ENCODE data around the gene SYAP1. TPM values are rescaled to one million over a fixed set of nuclear protein-coding genes. Genes with fewer than 3 reads are reported as not detected.

Gene SYAP1, protein sequence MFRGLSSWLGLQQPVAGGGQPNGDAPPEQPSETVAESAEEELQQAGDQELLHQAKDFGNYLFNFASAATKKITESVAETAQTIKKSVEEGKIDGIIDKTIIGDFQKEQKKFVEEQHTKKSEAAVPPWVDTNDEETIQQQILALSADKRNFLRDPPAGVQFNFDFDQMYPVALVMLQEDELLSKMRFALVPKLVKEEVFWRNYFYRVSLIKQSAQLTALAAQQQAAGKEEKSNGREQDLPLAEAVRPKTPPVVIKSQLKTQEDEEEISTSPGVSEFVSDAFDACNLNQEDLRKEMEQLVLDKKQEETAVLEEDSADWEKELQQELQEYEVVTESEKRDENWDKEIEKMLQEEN
- polyA plus RNA-seq (2012; ENCODE audit: missing spikeins): 17.4 TPM

DNA sequence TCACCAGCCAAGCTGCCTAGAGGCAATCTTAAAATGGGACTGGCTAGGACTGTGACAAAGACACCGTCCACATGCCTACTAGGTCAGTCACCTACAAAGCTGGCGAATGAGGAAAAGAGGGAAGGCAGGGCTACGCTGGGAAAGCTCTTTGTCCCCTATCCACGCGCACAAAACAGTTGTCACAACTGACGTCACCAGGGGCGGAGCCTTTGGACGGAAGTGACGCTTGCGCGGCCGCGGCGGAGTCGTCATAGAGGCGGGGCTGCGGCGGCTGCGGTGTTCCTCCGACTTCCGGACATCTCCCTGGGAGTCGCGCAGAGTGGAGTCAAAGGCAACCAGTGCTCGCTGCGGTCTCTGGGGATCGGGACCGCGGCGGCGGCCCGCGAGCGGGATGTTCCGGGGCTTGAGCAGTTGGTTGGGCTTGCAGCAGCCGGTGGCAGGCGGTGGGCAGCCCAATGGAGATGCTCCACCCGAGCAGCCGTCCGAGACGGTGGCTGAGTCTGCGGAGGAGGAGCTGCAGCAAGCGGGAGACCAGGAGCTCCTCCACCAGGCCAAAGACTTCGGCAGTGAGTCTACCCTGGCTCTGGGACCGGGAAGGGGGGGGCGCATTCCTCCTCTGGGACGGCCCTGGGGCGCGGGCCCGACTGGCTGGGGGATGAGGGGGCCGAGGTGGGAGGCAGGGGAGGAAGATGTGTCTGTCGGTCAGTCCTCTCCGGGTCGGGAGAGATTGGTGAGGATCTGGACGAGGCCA lies at the start of gene SYAP1:
Gene SYAP1 (plus strand): TSS at position 279 of the 751 bp plus-strand sequence. CDS start 113 bp downstream, at position 392.
- FAIRE-seq: peak; percentile 100
- peak; percentile 73 for DNase-seq (ENCODE audit: insufficient read length)
- TF ChIP-seq POLR2A (IDR thresholded peaks at IDR 0.05; ENCODE audit: low read depth, low read length) (peak; percentile 88), POLR2AphosphoS5 (IDR thresholded peaks at IDR 0.05; ENCODE audit: low read depth, low read length) (peak; percentile 93), TAF1 (IDR thresholded peaks at IDR 0.05; ENCODE audit: borderline replicate concordance, low read depth, low read length) (peak; percentile 51)

DNA sequence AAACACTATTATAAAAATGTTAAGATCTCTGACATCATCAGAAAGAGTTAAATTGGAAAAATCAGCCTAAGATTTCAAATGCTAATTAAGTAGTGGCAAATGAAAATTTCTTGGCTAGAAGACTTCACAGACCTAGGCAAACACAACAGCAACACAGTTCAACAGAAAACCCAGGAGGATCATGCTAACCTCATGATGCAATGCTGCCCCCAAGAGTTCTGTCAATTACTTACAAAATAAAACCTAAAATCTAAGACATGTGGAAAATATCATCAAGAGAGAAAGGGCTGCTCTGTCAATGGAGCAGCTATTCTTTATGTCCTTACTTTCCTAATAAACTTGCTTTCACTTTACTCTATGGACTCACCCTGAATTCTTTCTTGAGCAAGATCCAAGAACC lies 48.4 kb upstream of the SYAP1 start:
- DNase-seq (ENCODE audit: insufficient read length): peak; percentile 19
- TF ChIP-seq POLR2A (IDR thresholded peaks at IDR 0.05; ENCODE audit: low read depth, low read length) (no peak), POLR2AphosphoS5 (IDR thresholded peaks at IDR 0.05; ENCODE audit: low read depth, low read length) (no peak), TAF1 (IDR thresholded peaks at IDR 0.05; ENCODE audit: borderline replicate concordance, low read depth, low read length) (no peak)
- FAIRE-seq: no peak

DNA sequence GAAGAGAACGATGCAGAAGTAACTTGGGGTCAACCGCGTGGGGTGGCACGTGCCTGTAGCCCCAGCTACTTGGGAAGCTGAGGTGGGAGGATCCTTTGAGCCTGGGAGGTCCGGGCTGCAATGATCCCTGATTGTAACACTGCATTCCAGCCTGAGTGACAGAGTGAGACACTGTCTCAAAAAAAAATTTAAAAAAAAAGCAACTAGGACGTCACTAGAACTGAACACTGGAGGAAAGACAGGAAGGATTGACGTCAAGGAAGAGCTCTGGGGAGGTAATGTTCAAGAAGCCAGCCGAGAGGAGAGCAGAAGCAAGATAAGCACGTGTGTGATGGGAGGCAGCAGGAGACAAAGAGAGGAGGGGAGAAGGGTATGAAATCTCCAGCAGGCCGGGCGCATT lies 40.7 kb upstream of the SYAP1 start:
- TF ChIP-seq TAF1 (IDR thresholded peaks at IDR 0.05; ENCODE audit: borderline replicate concordance, low read depth, low read length) (no peak), POLR2AphosphoS5 (IDR thresholded peaks at IDR 0.05; ENCODE audit: low read depth, low read length) (no peak), POLR2A (IDR thresholded peaks at IDR 0.05; ENCODE audit: low read depth, low read length) (no peak)
- DNase-seq (ENCODE audit: insufficient read length) (no peak), FAIRE-seq (no peak)

DNA sequence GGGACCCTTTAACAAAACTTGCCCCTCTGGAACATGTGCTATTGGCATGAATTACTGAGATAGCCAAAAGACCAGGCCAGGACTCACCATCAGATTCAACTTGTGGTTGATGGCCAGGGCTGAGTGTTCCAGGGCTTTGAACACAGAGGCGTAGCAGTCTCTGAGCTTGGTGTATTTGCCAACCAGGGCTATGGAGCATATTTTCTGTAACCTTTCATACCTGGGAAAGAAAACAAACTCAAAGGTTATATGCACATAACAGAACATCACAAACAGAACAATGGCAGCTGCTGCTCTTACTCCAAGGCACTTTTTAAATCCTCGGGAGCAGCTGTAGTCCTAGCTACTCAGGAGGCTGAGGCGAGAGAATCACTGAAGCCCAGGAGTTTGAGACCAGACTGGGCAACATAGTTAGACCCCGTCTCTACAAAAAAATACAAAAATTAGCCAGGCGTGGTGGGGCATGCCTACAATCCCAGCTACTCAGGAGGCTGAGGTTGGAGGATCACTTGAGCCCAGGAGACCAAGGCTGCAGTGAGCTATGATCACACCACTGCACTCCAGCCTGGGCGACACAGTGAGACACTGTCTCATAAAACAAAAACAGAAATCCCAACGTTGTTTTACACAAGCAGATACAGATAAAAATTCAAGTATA lies 36.3 kb upstream of the SYAP1 start:
- FAIRE-seq (no peak), DNase-seq (ENCODE audit: insufficient read length) (no peak)
- TF ChIP-seq POLR2AphosphoS5 (IDR thresholded peaks at IDR 0.05; ENCODE audit: low read depth, low read length) (no peak), TAF1 (IDR thresholded peaks at IDR 0.05; ENCODE audit: borderline replicate concordance, low read depth, low read length) (no peak), POLR2A (IDR thresholded peaks at IDR 0.05; ENCODE audit: low read depth, low read length) (no peak)

DNA sequence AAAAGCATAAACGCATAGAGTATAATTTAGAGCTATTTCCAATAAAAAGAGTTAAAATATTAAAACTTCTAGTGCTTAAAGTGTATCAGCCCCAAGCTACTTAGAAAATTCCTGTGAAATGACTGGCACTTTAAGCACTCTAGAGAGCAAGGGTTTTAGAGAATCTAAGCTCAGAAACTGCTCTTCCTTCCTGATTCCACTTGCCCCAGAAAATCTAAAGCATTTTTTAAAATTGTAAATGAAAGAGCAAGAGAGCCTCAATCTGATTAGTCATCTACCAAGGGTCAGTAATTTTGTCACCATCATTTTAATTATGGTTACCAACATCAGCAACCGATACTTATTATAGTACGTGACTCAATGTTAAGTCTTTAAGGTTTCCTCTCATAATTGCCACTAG lies 31.9 kb upstream of the SYAP1 start:
- FAIRE-seq: no peak
- TF ChIP-seq TAF1 (IDR thresholded peaks at IDR 0.05; ENCODE audit: borderline replicate concordance, low read depth, low read length) (no peak), POLR2A (IDR thresholded peaks at IDR 0.05; ENCODE audit: low read depth, low read length) (no peak), POLR2AphosphoS5 (IDR thresholded peaks at IDR 0.05; ENCODE audit: low read depth, low read length) (no peak)

DNA sequence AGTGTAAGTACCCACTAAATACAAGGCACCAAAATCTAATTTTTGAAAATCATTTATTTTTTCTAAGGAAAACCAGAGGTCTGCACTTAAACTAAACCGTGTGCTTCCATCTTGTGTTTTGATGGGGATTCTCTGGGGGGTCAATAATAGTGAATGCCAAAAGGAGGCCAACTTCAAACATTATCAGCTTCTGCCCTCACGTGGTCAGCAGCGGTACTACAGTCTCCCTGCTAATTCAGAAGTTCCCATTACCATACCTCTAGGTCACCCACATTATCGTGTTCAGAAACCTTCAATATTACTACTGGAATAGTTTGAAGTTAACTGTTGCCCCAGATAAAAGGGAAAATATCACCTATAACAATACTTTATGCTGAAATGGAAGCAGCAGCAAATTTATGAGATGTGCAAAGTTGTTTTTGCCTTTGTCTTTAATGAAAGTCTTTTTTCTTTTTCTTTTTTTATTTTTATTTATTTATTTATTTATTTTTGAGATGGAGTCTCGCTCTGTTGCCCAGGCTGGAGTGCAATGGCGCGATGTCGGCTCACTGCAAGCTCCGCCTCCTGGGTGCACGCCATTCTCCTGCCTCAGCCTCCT lies 24.2 kb upstream of the SYAP1 start:
- TF ChIP-seq TAF1 (IDR thresholded peaks at IDR 0.05; ENCODE audit: borderline replicate concordance, low read depth, low read length) (no peak), POLR2A (IDR thresholded peaks at IDR 0.05; ENCODE audit: low read depth, low read length) (no peak), POLR2AphosphoS5 (IDR thresholded peaks at IDR 0.05; ENCODE audit: low read depth, low read length) (no peak)
- peak; percentile 91 for FAIRE-seq
- peak; percentile 29 for DNase-seq (ENCODE audit: insufficient read length)

More for the DNA sequence above, 31.9 kb upstream of the SYAP1 start:
- no peak for DNase-seq (ENCODE audit: insufficient read length)

DNA sequence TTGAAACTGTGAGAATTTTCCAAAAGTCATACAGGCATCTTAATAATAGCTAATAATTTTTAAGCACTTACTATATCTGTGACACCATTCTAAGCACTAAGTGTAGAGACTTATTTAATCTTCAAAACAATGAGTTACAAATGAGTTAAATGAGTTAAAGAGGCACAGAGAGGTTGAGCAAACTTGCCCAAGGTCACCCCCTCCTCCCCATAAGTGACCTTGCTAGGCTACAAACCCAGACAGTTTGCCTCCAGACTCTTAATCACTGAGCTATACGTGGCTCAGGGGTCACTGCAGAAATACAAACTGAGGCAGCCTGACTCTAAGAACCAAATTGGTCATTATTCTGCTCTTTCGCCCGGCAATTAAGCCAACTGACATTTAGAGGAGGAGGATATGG lies 22.5 kb upstream of the SYAP1 start:
- FAIRE-seq (no peak), DNase-seq (ENCODE audit: insufficient read length) (no peak)
- TF ChIP-seq TAF1 (IDR thresholded peaks at IDR 0.05; ENCODE audit: borderline replicate concordance, low read depth, low read length) (no peak), POLR2A (IDR thresholded peaks at IDR 0.05; ENCODE audit: low read depth, low read length) (no peak), POLR2AphosphoS5 (IDR thresholded peaks at IDR 0.05; ENCODE audit: low read depth, low read length) (no peak)

DNA sequence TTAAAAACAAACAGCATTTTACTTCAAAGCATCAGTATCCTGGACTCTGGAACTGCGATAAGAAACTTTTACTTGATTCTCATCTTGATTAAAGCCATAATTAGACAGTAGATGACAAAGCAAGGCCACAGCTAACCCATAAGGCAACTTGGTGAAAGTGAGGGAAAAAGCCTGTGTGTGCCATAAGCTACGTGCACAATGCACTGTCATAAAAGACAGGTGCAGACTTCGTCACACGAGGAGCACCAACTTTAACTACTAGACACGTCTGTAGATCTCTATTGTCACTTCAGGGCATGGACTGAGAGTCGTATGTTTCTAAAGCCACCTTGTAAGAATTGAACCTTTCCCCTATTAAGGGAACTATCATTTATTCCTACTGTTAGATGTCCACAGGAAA lies 20.0 kb upstream of the SYAP1 start:
- no peak for TF ChIP-seq POLR2A (IDR thresholded peaks at IDR 0.05; ENCODE audit: low read depth, low read length)
- TF ChIP-seq TAF1 (IDR thresholded peaks at IDR 0.05; ENCODE audit: borderline replicate concordance, low read depth, low read length): no peak
- TF ChIP-seq POLR2AphosphoS5 (IDR thresholded peaks at IDR 0.05; ENCODE audit: low read depth, low read length): no peak
- DNase-seq (ENCODE audit: insufficient read length) (no peak), FAIRE-seq (peak; percentile 33)

DNA sequence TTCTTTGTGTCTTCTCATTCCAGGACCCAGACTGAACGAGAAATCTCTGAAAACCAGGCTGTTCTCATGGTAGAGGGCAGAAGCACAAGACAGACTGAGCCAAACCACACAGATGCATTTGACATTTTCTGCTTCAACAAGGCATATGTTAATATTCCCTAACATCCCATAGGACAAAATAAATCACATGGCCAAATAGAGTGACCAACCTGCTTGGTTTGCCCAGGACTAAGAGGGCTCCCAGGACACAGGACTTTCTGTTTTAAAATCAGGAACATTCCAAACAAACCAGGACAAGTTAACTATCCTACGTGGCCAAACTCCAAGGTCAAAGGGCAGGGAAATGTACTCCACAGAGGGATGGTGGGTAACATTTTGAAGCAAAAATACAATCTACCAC lies 18.7 kb upstream of the SYAP1 start:
- TF ChIP-seq TAF1 (IDR thresholded peaks at IDR 0.05; ENCODE audit: borderline replicate concordance, low read depth, low read length): no peak
- no peak for TF ChIP-seq POLR2AphosphoS5 (IDR thresholded peaks at IDR 0.05; ENCODE audit: low read depth, low read length)
- no peak for TF ChIP-seq POLR2A (IDR thresholded peaks at IDR 0.05; ENCODE audit: low read depth, low read length)
- no peak for FAIRE-seq
- DNase-seq (ENCODE audit: insufficient read length): no peak

DNA sequence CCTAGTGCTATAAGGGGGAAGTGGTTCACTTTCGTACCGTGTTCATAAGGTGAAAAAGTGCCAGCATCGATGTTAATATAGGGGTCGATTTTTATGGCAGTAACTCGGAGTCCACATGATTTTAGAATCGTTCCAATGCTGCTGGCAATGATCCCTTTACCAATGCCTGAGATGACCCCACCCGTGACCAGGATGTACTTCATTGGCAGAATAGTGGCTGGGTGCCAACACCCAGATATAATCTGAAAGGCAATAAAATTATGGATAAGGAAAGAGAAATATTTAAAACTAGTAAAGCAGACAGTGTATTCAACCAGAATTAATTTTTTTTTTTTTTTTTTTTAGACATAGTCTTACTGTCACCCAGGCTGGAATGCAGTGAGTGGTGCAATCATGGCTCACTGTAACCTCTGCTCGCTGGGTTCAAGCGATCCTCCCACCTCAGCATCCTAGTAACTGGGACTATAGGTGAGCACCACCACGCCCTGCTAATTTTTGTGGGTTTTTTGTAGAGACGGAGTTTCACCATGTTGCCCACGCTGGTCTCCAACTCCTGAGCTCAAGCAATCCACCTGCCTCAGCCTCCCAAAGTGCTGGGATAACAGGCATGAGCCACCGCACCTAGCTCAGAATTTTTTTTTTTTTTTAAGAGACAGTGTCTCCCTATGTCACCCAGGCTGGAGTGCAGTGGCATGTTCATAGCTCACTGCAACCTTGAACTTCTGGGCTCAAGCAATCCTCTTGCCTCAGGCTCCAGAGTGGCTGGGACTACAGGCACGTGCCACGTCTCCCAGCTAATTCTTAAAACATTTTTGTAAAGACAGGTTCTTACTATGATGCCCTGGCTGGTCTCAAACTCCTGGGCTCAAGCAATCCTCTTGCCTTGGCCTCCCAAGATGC lies 16.5 kb upstream of the SYAP1 start:
- no peak for DNase-seq (ENCODE audit: insufficient read length)
- peak; percentile 33 for FAIRE-seq
- no peak for TF ChIP-seq POLR2A (IDR thresholded peaks at IDR 0.05; ENCODE audit: low read depth, low read length)
- no peak for TF ChIP-seq POLR2AphosphoS5 (IDR thresholded peaks at IDR 0.05; ENCODE audit: low read depth, low read length)
- no peak for TF ChIP-seq TAF1 (IDR thresholded peaks at IDR 0.05; ENCODE audit: borderline replicate concordance, low read depth, low read length)
